Ishikawa (cell line): Measurements from ENCODE around the gene ZNF280B.

Experiments
- CEBPB ChIP-seq: IDR thresholded peaks from 2 replicates; pipeline ENCODE4 v1.6.1; 2012
- CREB1 ChIP-seq: IDR thresholded peaks from 2 replicates; pipeline ENCODE4 v1.6.1; 2012; ENCODE audit warnings: low read depth
- EGR1 ChIP-seq: IDR thresholded peaks from 2 replicates; pipeline ENCODE4 v1.6.1; 2012
- FOXM1 ChIP-seq: IDR thresholded peaks from 2 replicates; pipeline ENCODE4 v1.6.1; 2012; ENCODE audit warnings: low read depth, borderline replicate concordance
- NFIC ChIP-seq: IDR thresholded peaks from 2 replicates; pipeline ENCODE4 v1.6.1; 2012
- RAD21 ChIP-seq: IDR thresholded peaks from 2 replicates; pipeline ENCODE4 v1.6.1; 2012; ENCODE audit warnings: low read depth
- TAF1 ChIP-seq: IDR thresholded peaks from 2 replicates; pipeline ENCODE4 v1.6.1; 2012; ENCODE audit warnings: low read depth, mild to moderate bottlenecking
- TF ChIP-seq, protein P1 (sequence below): IDR thresholded peaks from 2 replicates; pipeline ENCODE4 v1.6.1; 2012

DNA sequence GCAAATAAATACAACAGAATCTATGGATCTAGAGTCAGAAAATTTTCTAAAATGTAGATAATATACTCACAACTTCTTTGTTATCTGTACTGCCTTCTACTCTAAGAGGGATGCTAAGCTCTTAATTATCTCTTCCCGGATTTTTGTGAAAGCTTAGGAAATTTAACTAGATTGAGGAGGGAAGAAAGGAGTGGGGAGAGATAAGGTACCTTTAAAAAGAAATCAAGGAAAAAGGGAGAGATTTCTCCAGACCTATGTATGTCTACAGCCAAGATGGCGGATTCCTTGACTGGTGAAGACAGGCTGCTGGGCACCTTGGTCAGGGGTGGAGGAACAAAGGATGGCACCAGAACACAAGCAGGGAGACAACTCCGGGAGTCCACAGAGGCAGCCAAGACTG lies 23.0 kb downstream of the ZNF280B start:
- TF ChIP-seq FOXM1: no peak
- no peak for TF ChIP-seq RAD21
- TF ChIP-seq CREB1: no peak
- TF ChIP-seq, protein P1, sequence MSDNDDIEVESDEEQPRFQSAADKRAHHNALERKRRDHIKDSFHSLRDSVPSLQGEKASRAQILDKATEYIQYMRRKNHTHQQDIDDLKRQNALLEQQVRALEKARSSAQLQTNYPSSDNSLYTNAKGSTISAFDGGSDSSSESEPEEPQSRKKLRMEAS: no peak
- TF ChIP-seq TAF1: no peak
- TF ChIP-seq CEBPB: no peak
- TF ChIP-seq EGR1: no peak
- no peak for TF ChIP-seq NFIC
